HepG2 (cell line): ENCODE measurements around the gene GLYATL1B. TPM values are rescaled to one million over a fixed set of nuclear protein-coding genes. Genes with fewer than 3 reads are reported as not detected.

ENCODE experiments used
- ATF1 ChIP-seq: IDR thresholded peaks from 2 replicates; pipeline ENCODE4 v1.6.1; 2016; ENCODE audit warnings: mild to moderate bottlenecking, control low read depth
- CBX1 ChIP-seq: IDR thresholded peaks from one replicate; pipeline ENCODE4 v1.6.1; 2016; ENCODE audit warnings: antibody characterized with exemption, low read depth
- HMG20A ChIP-seq: IDR thresholded peaks from 2 replicates; pipeline ENCODE4 v1.6.1; 2016; ENCODE audit warnings: borderline replicate concordance
- HNRNPH1 ChIP-seq: fragments of 200-400 bp; formaldehyde crosslinking; optimal IDR thresholded peaks from 2 replicates; pipeline ENCODE3; 2017; ENCODE audit warnings: mild to moderate bottlenecking, low read depth, low read length
- KLF13 ChIP-seq: sonication (generic); formaldehyde crosslinking; IDR thresholded peaks from 2 replicates; pipeline ENCODE4 v1.4.0; 2020; ENCODE audit warnings: mild to moderate bottlenecking, missing genetic modification reagents
- KLF9 ChIP-seq: IDR thresholded peaks from 2 replicates; pipeline ENCODE4 v1.6.1; 2016; ENCODE audit warnings: low read depth
- MAF1 ChIP-seq: sonication (generic); formaldehyde crosslinking; IDR thresholded peaks from 2 replicates; pipeline ENCODE4 v1.5.0; 2020; ENCODE audit warnings: missing genetic modification reagents, borderline replicate concordance
- MAFK ChIP-seq, 2 experiments: IDR thresholded peaks in 1 of 2; conservative IDR thresholded peaks in 1 of 2; 2 replicates each; pipeline ENCODE4 v1.6.1; 2011; ENCODE audit warnings: improper control_type of control experiment in 2 of 2, low read length in 2 of 2
- MBD4 ChIP-seq: IDR thresholded peaks from 2 replicates; pipeline ENCODE4 v1.6.1; 2012; ENCODE audit warnings: low read length, inconsistent platforms, borderline replicate concordance
- PAWR ChIP-seq: sonication (generic); formaldehyde crosslinking; IDR thresholded peaks from 2 replicates; pipeline ENCODE4 v1.4.0; 2020; ENCODE audit warnings: missing genetic modification reagents, mild to moderate bottlenecking, borderline replicate concordance
- PTBP1 ChIP-seq: fragments of 200-400 bp; formaldehyde crosslinking; IDR thresholded peaks from 2 replicates; pipeline ENCODE4 v1.6.1; 2018; ENCODE audit warnings: low read length, low read depth; ENCODE audit not compliant: poor library complexity, severe bottlenecking
- RAD21 ChIP-seq: fragments of 450-650 bp; formaldehyde crosslinking; IDR thresholded peaks from 2 replicates; pipeline ENCODE4 v1.5.0; 2020; ENCODE audit warnings: mild to moderate bottlenecking
- RAD51 ChIP-seq: fragments of 450-650 bp; IDR thresholded peaks from 2 replicates; pipeline ENCODE4 v1.6.1; 2016; ENCODE audit warnings: borderline replicate concordance
- RNF2 ChIP-seq: fragments of 450-650 bp; conservative IDR thresholded peaks from 2 replicates; pipeline ENCODE4 v1.6.1; 2016; ENCODE audit warnings: low read depth
- SIX1 ChIP-seq: sonication (generic); formaldehyde crosslinking; IDR thresholded peaks from 2 replicates; pipeline ENCODE4 v1.4.0; 2020; ENCODE audit warnings: missing genetic modification reagents, borderline replicate concordance
- TCF7L2 ChIP-seq: IDR thresholded peaks from 2 replicates; pipeline ENCODE4 v1.6.1; 2011; ENCODE audit warnings: mild to moderate bottlenecking, low read depth, low read length, moderate library complexity
- ZFP36L2 ChIP-seq: sonication (generic); formaldehyde crosslinking; IDR thresholded peaks from 2 replicates; pipeline ENCODE4 v1.4.0; 2020; ENCODE audit warnings: missing genetic modification reagents
- ZFP90 ChIP-seq: sonication (generic); formaldehyde crosslinking; IDR thresholded peaks from 2 replicates; pipeline ENCODE4 v1.8.0; 2022; ENCODE audit warnings: missing genetic modification reagents, mild to moderate bottlenecking, inconsistent platforms, borderline replicate concordance
- ZIK1 ChIP-seq: sonication (generic); formaldehyde crosslinking; IDR thresholded peaks from 2 replicates; pipeline ENCODE4 v1.5.0; 2020; ENCODE audit warnings: mild to moderate bottlenecking, low read depth, missing genetic modification reagents, borderline replicate concordance
- ZNF335 ChIP-seq: sonication (generic); formaldehyde crosslinking; IDR thresholded peaks from 2 replicates; pipeline ENCODE4 v1.4.0; 2020; ENCODE audit warnings: missing genetic modification reagents
- ZNF350 ChIP-seq: sonication (generic); formaldehyde crosslinking; IDR thresholded peaks from 2 replicates; pipeline ENCODE4 v1.4.0; 2020; ENCODE audit warnings: mild to moderate bottlenecking, low read depth, missing genetic modification reagents, borderline replicate concordance
- ZNF451 ChIP-seq: sonication (generic); formaldehyde crosslinking; IDR thresholded peaks from 2 replicates; pipeline ENCODE4 v1.5.0; 2020; ENCODE audit warnings: mild to moderate bottlenecking, missing genetic modification reagents
- ZNF572 ChIP-seq: sonication (generic); formaldehyde crosslinking; IDR thresholded peaks from 2 replicates; pipeline ENCODE4 v1.5.1; 2020; ENCODE audit warnings: mild to moderate bottlenecking, missing genetic modification reagents
- ZNF713 ChIP-seq: sonication (generic); formaldehyde crosslinking; IDR thresholded peaks from 2 replicates; pipeline ENCODE4 v1.4.0; 2020; ENCODE audit warnings: mild to moderate bottlenecking, missing genetic modification reagents
- ZNF772 ChIP-seq: sonication (generic); formaldehyde crosslinking; IDR thresholded peaks from 2 replicates; pipeline ENCODE4 v1.5.0; 2020; ENCODE audit warnings: mild to moderate bottlenecking, missing genetic modification reagents
- polyA plus RNA-seq, 8 experiments: library from polyadenylated mRNA; depleted of rRNA in 3 of 8; stranded (reverse) in 7 of 8; unstranded in 1 of 8; fragments of >200 nt; fragmentation: Illumina TruSeq in 4 of 8; extraction: Trizol in 4 of 8; gene quantifications; 2 replicates each; pipeline versions ENCODE4 v1.2.1 to v1.2.3, GENCODE V29; 2011 to 2016; ENCODE audit warnings: low read depth in 4 of 8, missing spikeins in 1 of 8, mixed read lengths in 1 of 8; ENCODE audit not compliant: insufficient read depth in 1 of 8
- total RNA-seq, 5 experiments: library from RNA; depleted of rRNA; stranded (reverse); fragments of >200 nt; fragmentation: Illumina TruSeq; extraction: Trizol; gene quantifications; 2 replicates each; pipeline ENCODE4 v1.2.3, GENCODE V29; 2016; ENCODE audit warnings: low read depth in 1 of 5
- TF ChIP-seq, protein P1 (sequence below): sonication (generic); formaldehyde crosslinking; conservative IDR thresholded peaks from 2 replicates; pipeline ENCODE4 v1.8.1; 2023; ENCODE audit warnings: missing genetic modification reagents
- TF ChIP-seq, protein P2 (sequence below): sonication (generic); formaldehyde crosslinking; IDR thresholded peaks from 2 replicates; pipeline ENCODE4 v1.5.0; 2020; ENCODE audit warnings: mild to moderate bottlenecking, missing genetic modification reagents, moderate library complexity
- TF ChIP-seq, protein P3 (sequence below): IDR thresholded peaks from 2 replicates; pipeline ENCODE4 v1.6.1; 2012; ENCODE audit warnings: low read depth, low read length, improper control_type of control experiment

GLYATL1B gene
- total and polyA plus RNA-seq, 2 of the 13 experiments (the other 11 are each of a cell fraction or from before 2014, with no cell fraction given), result not detected

DNA sequence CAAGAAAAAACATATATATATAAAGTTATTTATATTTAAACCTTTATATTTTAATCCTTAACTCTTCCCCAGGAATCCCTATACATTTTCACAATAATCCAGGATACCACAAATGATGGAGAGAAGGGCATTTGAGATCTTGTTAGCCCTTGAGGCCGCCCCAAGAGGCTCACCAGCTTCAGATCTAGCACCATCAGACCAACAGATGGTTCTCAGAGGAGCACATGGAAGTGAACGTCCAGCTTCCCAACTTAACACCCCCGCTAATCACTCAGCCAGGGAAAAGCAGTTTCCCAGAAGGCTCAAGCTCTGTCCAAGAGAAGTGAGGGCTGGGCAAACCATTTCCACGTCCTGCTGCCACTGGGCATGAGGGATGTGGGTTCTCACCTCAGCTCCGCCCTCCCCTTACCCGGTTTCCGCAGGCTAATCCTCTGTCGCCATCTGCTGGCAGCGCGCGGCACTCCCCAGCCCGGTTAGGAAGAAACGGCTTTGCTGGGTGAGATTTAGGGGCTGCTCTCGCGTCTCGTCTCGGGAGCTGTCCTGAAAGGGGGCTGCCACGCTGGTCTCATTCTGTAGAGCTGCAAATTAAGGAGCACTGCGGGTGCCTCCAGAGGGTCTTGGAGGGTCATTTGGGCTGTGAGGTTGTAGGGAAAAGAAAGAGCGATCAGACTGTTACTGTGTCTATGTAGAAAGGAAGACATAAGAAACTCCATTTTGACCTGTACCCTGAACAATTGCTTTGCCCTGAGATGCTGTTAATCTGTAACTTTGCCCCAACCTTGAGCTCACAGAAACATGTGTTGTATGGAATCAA lies 49.7 kb downstream of the GLYATL1B start (continued):
- TF ChIP-seq ZNF713 (CRISPR knock-in tag) (no peak), ZNF451 (no peak), ZIK1 (no peak), HMG20A (CRISPR knock-in tag) (no peak), RNF2 (no peak), KLF13 (no peak), ZNF572 (CRISPR knock-in tag) (no peak), PAWR (CRISPR knock-in tag) (no peak), ZNF772 (CRISPR knock-in tag) (0 out of 2 replicates have a peak, but pooled peaks have one; percentile 11), MAFK (conservative IDR thresholded peaks at IDR 0.05 in 1 of 2, IDR thresholded peaks at IDR 0.05 in 1 of 2; ENCODE audit: low read length in 2 of 2) (no peak), RAD51 (no peak), PTBP1 (no peak), CBX1 (no peak), KLF9 (CRISPR knock-in tag) (no peak), TCF7L2 (no peak), MBD4 (no peak), MAF1 (no peak), RAD21 (CRISPR knock-in tag) (peak; percentile 93), ATF1 (CRISPR knock-in tag) (no peak), HNRNPH1 (no peak), ZNF335 (no peak), SIX1 (CRISPR knock-in tag) (0 out of 2 replicates have a peak, but pooled peaks have one; percentile 7), ZFP36L2 (CRISPR knock-in tag) (no peak), ZNF350 (CRISPR knock-in tag) (peak; percentile 20; the same call in 1 of the 2 replicates), ZFP90 (CRISPR knock-in tag) (no peak)
- TF ChIP-seq, protein P1, sequence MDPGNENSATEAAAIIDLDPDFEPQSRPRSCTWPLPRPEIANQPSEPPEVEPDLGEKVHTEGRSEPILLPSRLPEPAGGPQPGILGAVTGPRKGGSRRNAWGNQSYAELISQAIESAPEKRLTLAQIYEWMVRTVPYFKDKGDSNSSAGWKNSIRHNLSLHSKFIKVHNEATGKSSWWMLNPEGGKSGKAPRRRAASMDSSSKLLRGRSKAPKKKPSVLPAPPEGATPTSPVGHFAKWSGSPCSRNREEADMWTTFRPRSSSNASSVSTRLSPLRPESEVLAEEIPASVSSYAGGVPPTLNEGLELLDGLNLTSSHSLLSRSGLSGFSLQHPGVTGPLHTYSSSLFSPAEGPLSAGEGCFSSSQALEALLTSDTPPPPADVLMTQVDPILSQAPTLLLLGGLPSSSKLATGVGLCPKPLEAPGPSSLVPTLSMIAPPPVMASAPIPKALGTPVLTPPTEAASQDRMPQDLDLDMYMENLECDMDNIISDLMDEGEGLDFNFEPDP (CRISPR knock-in tag), result no peak
- TF ChIP-seq, protein P2, sequence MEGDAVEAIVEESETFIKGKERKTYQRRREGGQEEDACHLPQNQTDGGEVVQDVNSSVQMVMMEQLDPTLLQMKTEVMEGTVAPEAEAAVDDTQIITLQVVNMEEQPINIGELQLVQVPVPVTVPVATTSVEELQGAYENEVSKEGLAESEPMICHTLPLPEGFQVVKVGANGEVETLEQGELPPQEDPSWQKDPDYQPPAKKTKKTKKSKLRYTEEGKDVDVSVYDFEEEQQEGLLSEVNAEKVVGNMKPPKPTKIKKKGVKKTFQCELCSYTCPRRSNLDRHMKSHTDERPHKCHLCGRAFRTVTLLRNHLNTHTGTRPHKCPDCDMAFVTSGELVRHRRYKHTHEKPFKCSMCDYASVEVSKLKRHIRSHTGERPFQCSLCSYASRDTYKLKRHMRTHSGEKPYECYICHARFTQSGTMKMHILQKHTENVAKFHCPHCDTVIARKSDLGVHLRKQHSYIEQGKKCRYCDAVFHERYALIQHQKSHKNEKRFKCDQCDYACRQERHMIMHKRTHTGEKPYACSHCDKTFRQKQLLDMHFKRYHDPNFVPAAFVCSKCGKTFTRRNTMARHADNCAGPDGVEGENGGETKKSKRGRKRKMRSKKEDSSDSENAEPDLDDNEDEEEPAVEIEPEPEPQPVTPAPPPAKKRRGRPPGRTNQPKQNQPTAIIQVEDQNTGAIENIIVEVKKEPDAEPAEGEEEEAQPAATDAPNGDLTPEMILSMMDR (CRISPR knock-in tag), result peak; percentile 99
- TF ChIP-seq, protein P3, sequence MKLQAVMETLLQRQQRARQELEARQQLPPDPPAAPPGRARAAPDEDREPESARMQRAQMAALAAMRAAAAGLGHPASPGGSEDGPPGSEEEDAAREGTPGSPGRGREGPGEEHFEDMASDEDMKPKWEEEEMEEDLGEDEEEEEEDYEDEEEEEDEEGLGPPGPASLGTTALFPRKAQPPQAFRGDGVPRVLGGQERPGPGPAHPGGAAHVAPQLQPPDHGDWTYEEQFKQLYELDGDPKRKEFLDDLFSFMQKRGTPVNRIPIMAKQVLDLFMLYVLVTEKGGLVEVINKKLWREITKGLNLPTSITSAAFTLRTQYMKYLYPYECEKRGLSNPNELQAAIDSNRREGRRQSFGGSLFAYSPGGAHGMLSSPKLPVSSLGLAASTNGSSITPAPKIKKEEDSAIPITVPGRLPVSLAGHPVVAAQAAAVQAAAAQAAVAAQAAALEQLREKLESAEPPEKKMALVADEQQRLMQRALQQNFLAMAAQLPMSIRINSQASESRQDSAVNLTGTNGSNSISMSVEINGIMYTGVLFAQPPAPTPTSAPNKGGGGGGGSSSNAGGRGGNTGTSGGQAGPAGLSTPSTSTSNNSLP, result no peak
